ENCODE measurements around the gene SLC29A2.
"Not testable (repeated sequence)": the region's sequence is repeated elsewhere in the genome, so short reads cannot be mapped to it uniquely, and the experiment has no call there.

SLC29A2 gene

GRCh38 chr11:66363187-66363601 is 8.4 kb downstream of the SLC29A2 start:
- no peak for DNase-seq (ENCODE audit: low read depth)
- TF ChIP-seq MAX (IDR thresholded peaks at IDR 0.05; ENCODE audit: low read depth, low read length) (no peak), MYC (IDR thresholded peaks at IDR 0.05; ENCODE audit: low read depth, low read length) (no peak)
- no peak overlapping the region for H3K4me3 ChIP-seq (ENCODE audit: low read depth, low read length)

GRCh38 chr11:66362481-66363147 is 8.9 kb downstream of the SLC29A2 start:
- TF ChIP-seq CTCF (IDR thresholded peaks at IDR 0.05; ENCODE audit: low read depth, low read length) (no peak), POLR2A (IDR thresholded peaks at IDR 0.05; ENCODE audit: extremely low read depth, insufficient read length) (no peak), MYC (IDR thresholded peaks at IDR 0.05; ENCODE audit: low read depth, low read length) (no peak), MAX (IDR thresholded peaks at IDR 0.05; ENCODE audit: low read depth, low read length) (no peak)
- DNase-seq (ENCODE audit: low read depth), result peak; percentile 16
- H3K4me3 ChIP-seq (ENCODE audit: low read depth, low read length), result no peak overlapping the region

- peak; percentile 43 for DNase-seq (ENCODE audit: low read depth)
- no peak overlapping the region for H3K4me3 ChIP-seq (ENCODE audit: low read depth, low read length)
- TF ChIP-seq MAX (IDR thresholded peaks at IDR 0.05; ENCODE audit: low read depth, low read length) (no peak), MYC (IDR thresholded peaks at IDR 0.05; ENCODE audit: low read depth, low read length) (no peak), CTCF (IDR thresholded peaks at IDR 0.05; ENCODE audit: low read depth, low read length) (no peak), POLR2A (IDR thresholded peaks at IDR 0.05; ENCODE audit: extremely low read depth, insufficient read length) (no peak)
Measured at GRCh38 chr11:66361502-66361941, 10.0 kb downstream of the SLC29A2 start.

- H3K4me3 ChIP-seq (ENCODE audit: low read depth, low read length), result no peak overlapping the region
- TF ChIP-seq CTCF (IDR thresholded peaks at IDR 0.05; ENCODE audit: low read depth, low read length) (no peak), MYC (IDR thresholded peaks at IDR 0.05; ENCODE audit: low read depth, low read length) (no peak), POLR2A (IDR thresholded peaks at IDR 0.05; ENCODE audit: extremely low read depth, insufficient read length) (peak; percentile 29), MAX (IDR thresholded peaks at IDR 0.05; ENCODE audit: low read depth, low read length) (no peak)
- peak; percentile 37 for DNase-seq (ENCODE audit: low read depth)
Measured at GRCh38 chr11:66360406-66361073, 11.0 kb downstream of the SLC29A2 start.

- TF ChIP-seq MAX (IDR thresholded peaks at IDR 0.05; ENCODE audit: low read depth, low read length) (no peak), POLR2A (IDR thresholded peaks at IDR 0.05; ENCODE audit: extremely low read depth, insufficient read length) (peak; percentile 54)
- no peak overlapping the region for H3K4me3 ChIP-seq (ENCODE audit: low read depth, low read length)
- DNase-seq (ENCODE audit: low read depth), result peak; percentile 67
Measured at GRCh38 chr11:66359662-66360087, 11.9 kb downstream of the SLC29A2 start.

- DNase-seq (ENCODE audit: low read depth); H3K4me3 ChIP-seq (ENCODE audit: low read depth, low read length): not testable (repeated sequence)
Measured at GRCh38 chr11:66350560-66351235, 20.9 kb downstream of the SLC29A2 start.

GRCh38 chr11:66349084-66349386 is 22.5 kb downstream of the SLC29A2 start:
- no peak overlapping the region for H3K4me3 ChIP-seq (ENCODE audit: low read depth, low read length)

More at GRCh38 chr11:66349084-66349386, 22.5 kb downstream of the SLC29A2 start:
- TF ChIP-seq CTCF (IDR thresholded peaks at IDR 0.05; ENCODE audit: low read depth, low read length) (no peak), POLR2A (IDR thresholded peaks at IDR 0.05; ENCODE audit: extremely low read depth, insufficient read length) (no peak), MAX (IDR thresholded peaks at IDR 0.05; ENCODE audit: low read depth, low read length) (no peak), MYC (IDR thresholded peaks at IDR 0.05; ENCODE audit: low read depth, low read length) (no peak)
- peak; percentile 46 for DNase-seq (ENCODE audit: low read depth)

Measured in NB4 (cell line).